A673 (cell line): ENCODE measurements around the gene ACTN4.

Experiments
- EZH2 ChIP-seq: fragments of 200-600 bp; sonication (generic); IDR thresholded peaks from 2 replicates; pipeline ENCODE4 v1.6.1; 2017; ENCODE audit warnings: borderline replicate concordance, low read depth, mild to moderate bottlenecking, mixed read lengths, antibody characterized with exemption, low read length; ENCODE audit not compliant: poor library complexity, severe bottlenecking
- TF ChIP-seq, protein P1 (sequence below): fragments of 300-800, 200-600 bp; sonication (generic); conservative IDR thresholded peaks from 2 replicates; pipeline ENCODE4 v1.5.1; 2017; ENCODE audit warnings: low read depth, mild to moderate bottlenecking, antibody characterized with exemption, low read length, moderate library complexity, mixed read lengths

DNA sequence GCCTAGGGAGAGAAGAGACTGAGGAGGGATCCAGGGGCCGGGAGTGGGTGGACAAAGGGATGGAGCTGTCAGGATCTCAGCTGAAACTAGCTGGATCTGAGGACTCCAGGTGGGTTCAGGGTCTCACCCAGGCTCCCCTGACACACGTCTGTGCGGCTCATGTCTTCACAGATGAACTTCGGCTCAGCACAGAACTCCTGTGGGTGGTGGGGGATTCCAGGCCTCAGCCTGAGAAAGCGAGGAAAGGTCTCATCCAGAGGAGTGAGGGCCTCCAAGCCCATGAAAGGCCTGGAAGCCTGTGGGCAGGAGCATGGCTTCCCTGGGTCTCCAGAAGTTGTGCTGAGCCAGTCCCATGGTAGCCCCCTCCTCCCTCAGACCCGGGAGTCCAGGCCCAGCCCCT, 95.5 kb downstream of the ACTN4 start:
- TF ChIP-seq, protein P1, sequence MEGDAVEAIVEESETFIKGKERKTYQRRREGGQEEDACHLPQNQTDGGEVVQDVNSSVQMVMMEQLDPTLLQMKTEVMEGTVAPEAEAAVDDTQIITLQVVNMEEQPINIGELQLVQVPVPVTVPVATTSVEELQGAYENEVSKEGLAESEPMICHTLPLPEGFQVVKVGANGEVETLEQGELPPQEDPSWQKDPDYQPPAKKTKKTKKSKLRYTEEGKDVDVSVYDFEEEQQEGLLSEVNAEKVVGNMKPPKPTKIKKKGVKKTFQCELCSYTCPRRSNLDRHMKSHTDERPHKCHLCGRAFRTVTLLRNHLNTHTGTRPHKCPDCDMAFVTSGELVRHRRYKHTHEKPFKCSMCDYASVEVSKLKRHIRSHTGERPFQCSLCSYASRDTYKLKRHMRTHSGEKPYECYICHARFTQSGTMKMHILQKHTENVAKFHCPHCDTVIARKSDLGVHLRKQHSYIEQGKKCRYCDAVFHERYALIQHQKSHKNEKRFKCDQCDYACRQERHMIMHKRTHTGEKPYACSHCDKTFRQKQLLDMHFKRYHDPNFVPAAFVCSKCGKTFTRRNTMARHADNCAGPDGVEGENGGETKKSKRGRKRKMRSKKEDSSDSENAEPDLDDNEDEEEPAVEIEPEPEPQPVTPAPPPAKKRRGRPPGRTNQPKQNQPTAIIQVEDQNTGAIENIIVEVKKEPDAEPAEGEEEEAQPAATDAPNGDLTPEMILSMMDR = no peak
- TF ChIP-seq EZH2 = no peak
